ENCODE data around the gene RABAC1.

- no peak for TF ChIP-seq CTCF (IDR thresholded peaks at IDR 0.05; ENCODE audit: insufficient read depth, low read length)
- no peak for TF ChIP-seq POLR2AphosphoS5 (IDR thresholded peaks at IDR 0.05; ENCODE audit: low read depth)
Observed at GRCh38 chr19:41941410-41942202, 17.5 kb downstream of the RABAC1 start.

Data from HL-60 (cell line).